Amniotic stem cell (primary cell): ENCODE data around the gene MEGF8.
A peak's percentile ranks its signal among the peaks of the same experiment; 100 is the strongest.
"Not testable (repeated sequence)": the region's sequence is repeated elsewhere in the genome, so short reads cannot be mapped to it uniquely, and the experiment has no call there.

Source experiments
- DNase-seq: peaks from one replicate; lab custom pipeline; 2025; lab: John Stamatoyannopoulos, UW

MEGF8 gene

GRCh38 chr19:42309686-42310085 is 15.7 kb upstream of the MEGF8 start:
- DNase-seq = no peak

GRCh38 chr19:42311657-42312056 is 13.8 kb upstream of the MEGF8 start:
- DNase-seq = no peak

- DNase-seq = no peak
These were observed 13.1 kb upstream of the MEGF8 start for GRCh38 chr19:42312370-42312769.

GRCh38 chr19:42313096-42313839 is 12.2 kb upstream of the MEGF8 start, which contains the start of gene TMEM145:
Gene TMEM145, plus strand, starts transcription at chr19:42313309. Its CDS starts 68 bp downstream, at chr19:42313377.
- DNase-seq = peak; percentile 55

- DNase-seq = no peak
These were observed 11.3 kb upstream of the MEGF8 start for GRCh38 chr19:42313840-42314755.

GRCh38 chr19:42315024-42315423 is 10.4 kb upstream of the MEGF8 start:
- DNase-seq = no peak

- DNase-seq = no peak
These were observed 8.9 kb upstream of the MEGF8 start for GRCh38 chr19:42316223-42317211.

GRCh38 chr19:42317535-42317934 is 7.9 kb upstream of the MEGF8 start:
- DNase-seq = no peak

GRCh38 chr19:42322305-42322704 is 3.1 kb upstream of the MEGF8 start:
- DNase-seq = no peak

GRCh38 chr19:42323473-42323851 is 2.0 kb upstream of the MEGF8 start:
- DNase-seq = no peak

GRCh38 chr19:42323852-42324654 is 1.4 kb upstream of the MEGF8 start:
- DNase-seq = no peak

GRCh38 chr19:42324655-42325307 is 654 bp upstream of the MEGF8 start:
- DNase-seq = no peak

GRCh38 chr19:42325896-42326771 is 699 bp downstream of the MEGF8 start:
- no peak for DNase-seq

GRCh38 chr19:42326969-42327368 is 1.5 kb downstream of the MEGF8 start:
- no peak for DNase-seq

GRCh38 chr19:42327381-42327780 is 1.9 kb downstream of the MEGF8 start:
- DNase-seq = no peak

GRCh38 chr19:42328106-42328505 is 2.7 kb downstream of the MEGF8 start:
- DNase-seq = no peak

GRCh38 chr19:42328854-42329253 is 3.4 kb downstream of the MEGF8 start:
- no peak for DNase-seq

- DNase-seq = no peak
These were observed 4.8 kb downstream of the MEGF8 start for GRCh38 chr19:42330241-42330711.

GRCh38 chr19:42331333-42331732 is 5.9 kb downstream of the MEGF8 start:
- DNase-seq = not testable (repeated sequence)
